GM12878 (cell line): ENCODE measurements around the gene ST8SIA1. TPM values are rescaled to one million over a fixed set of nuclear protein-coding genes. Genes with fewer than 3 reads are reported as not detected.

Source experiments
- ATAC-seq: fragments of 200-7000 bp; cut with Tn5 transposase; 3 replicates; pipeline ENCODE4 v1.9.1; 2020; ENCODE audit warnings: mild to moderate bottlenecking, moderate library complexity
- BruUV-seq: library from RNA; stranded (reverse); fragments of 400-500 nt; replicated peaks from 2 replicates; lab custom pipeline; 2021; lab: Mats Ljungman, UMichigan
- CTCF ChIA-PET: fragments of 300-600 bp; sonication (Branson Sonifier 250); formaldehyde crosslinking; extraction: SDS; loops from one replicate; lab custom pipeline; 2021; ENCODE audit warnings: inconsistent platforms; lab: Yijun Ruan, JAX
- POLR2A ChIA-PET: fragments of 350-600 bp; formaldehyde crosslinking; extraction: SDS; loops from one replicate; lab custom pipeline; 2021; ENCODE audit warnings: inconsistent platforms; lab: Charles Lee
- RAD21 ChIA-PET: fragments of 300-600 bp; sonication (Branson Sonifier 250); formaldehyde crosslinking; loops from one replicate; lab custom pipeline; 2023; ENCODE audit warnings: antibody characterized with exemption; ENCODE audit not compliant: unreplicated experiment; lab: Charles Lee
- SMC1A ChIA-PET: fragments of 300-600 bp; sonication (Branson Sonifier 250); formaldehyde crosslinking; loops from one replicate; lab custom pipeline; 2023; ENCODE audit not compliant: unreplicated experiment, uncharacterized antibody; lab: Charles Lee
- DNase-seq: peaks from one replicate; pipeline ENCODE4 v3.0.0-alpha.2; 2011; ENCODE audit warnings: low read depth, low spot score
- FAIRE-seq: peaks from 3 replicates; lab custom pipeline; 2011; peaks lifted over from hg19 to GRCh38; lab: Jason Lieb, UNC
- H2AFZ ChIP-seq: 2 replicates; pipeline ENCODE4 v1.6.0; 2011; ENCODE audit warnings: low read depth, low read length, control low read depth; ENCODE audit not compliant: control insufficient read depth
- H3K27ac ChIP-seq: 2 replicates; pipeline ENCODE4 v1.5.1; 2011; ENCODE audit warnings: control low read depth; ENCODE audit not compliant: control insufficient read depth, insufficient read depth
- H3K27me3 ChIP-seq, 2 experiments: replicated peaks in 1 of 2; 2 replicates each; pipeline versions ENCODE4 v1.6.0 to v1.6.1; 2011; ENCODE audit warnings: low read length in 1 of 2; ENCODE audit not compliant: control insufficient read depth in 2 of 2, insufficient read depth in 2 of 2
- H3K36me3 ChIP-seq, 2 experiments: 2 replicates each; pipeline ENCODE4 v1.5.1; 2011; ENCODE audit warnings: low read length in 1 of 2; ENCODE audit not compliant: control insufficient read depth in 2 of 2, insufficient read depth in 2 of 2
- H3K4me1 ChIP-seq: 2 replicates; pipeline ENCODE4 v1.6.1; 2011; ENCODE audit warnings: mild to moderate bottlenecking, low read length, moderate library complexity, mixed read lengths; ENCODE audit not compliant: control insufficient read depth, insufficient read depth
- H3K4me2 ChIP-seq: 2 replicates; pipeline ENCODE4 v1.6.0; 2011; ENCODE audit warnings: control low read depth; ENCODE audit not compliant: control insufficient read depth, insufficient read depth
- H3K4me3 ChIP-seq: fragments of 200-600 bp; sonication (generic); 2 replicates; pipeline ENCODE4 v1.5.1; 2016
- H3K79me2 ChIP-seq: 2 replicates; pipeline ENCODE4 v1.6.0; 2011; ENCODE audit warnings: low read length; ENCODE audit not compliant: control insufficient read depth, insufficient read depth
- H3K9ac ChIP-seq: 2 replicates; pipeline ENCODE4 v1.8.0; 2011; ENCODE audit warnings: low read length, control low read depth, mixed read lengths; ENCODE audit not compliant: control insufficient read depth, insufficient read depth
- H3K9me3 ChIP-seq: replicated peaks from 3 replicates; pipeline ENCODE4 v1.5.1; 2011; ENCODE audit warnings: mild to moderate bottlenecking, low read length; ENCODE audit not compliant: control insufficient read depth, insufficient read depth
- H4K20me1 ChIP-seq: 2 replicates; pipeline ENCODE4 v1.6.0; 2011; ENCODE audit not compliant: control insufficient read depth, insufficient read depth
- ATF3 ChIP-seq: IDR thresholded peaks from 2 replicates; pipeline ENCODE4 v1.6.1; 2011; ENCODE audit warnings: low read depth, mild to moderate bottlenecking, low read length, moderate library complexity, borderline replicate concordance; ENCODE audit errors: extremely low read depth
- BACH1 ChIP-seq: fragments of 450-650 bp; IDR thresholded peaks from 2 replicates; pipeline ENCODE4 v1.6.1; 2017; ENCODE audit warnings: mild to moderate bottlenecking, borderline replicate concordance
- CHD1 ChIP-seq: IDR thresholded peaks from 2 replicates; pipeline ENCODE4 v1.6.1; 2012; ENCODE audit warnings: low read depth, low read length, improper control_type of control experiment
- ELK1 ChIP-seq: IDR thresholded peaks from 2 replicates; pipeline ENCODE4 v1.6.1; 2012; ENCODE audit warnings: low read depth, low read length, improper control_type of control experiment
- FOXK2 ChIP-seq: fragments of 450-650 bp; IDR thresholded peaks from 2 replicates; pipeline ENCODE4 v1.6.1; 2017; ENCODE audit warnings: mild to moderate bottlenecking, moderate library complexity
- MEF2A ChIP-seq: IDR thresholded peaks from 2 replicates; pipeline ENCODE4 v1.6.1; 2011; ENCODE audit warnings: low read depth, mild to moderate bottlenecking, low read length, moderate library complexity; ENCODE audit not compliant: insufficient read depth
- MLLT1 ChIP-seq: fragments of 450-650 bp; IDR thresholded peaks from 2 replicates; pipeline ENCODE4 v1.6.1; 2016; ENCODE audit warnings: mild to moderate bottlenecking
- MYB ChIP-seq: fragments of 150-350 bp; IDR thresholded peaks from 2 replicates; pipeline ENCODE4 v1.6.1; 2014; ENCODE audit warnings: mild to moderate bottlenecking, low read depth, low read length, borderline replicate concordance
- NFIC ChIP-seq: IDR thresholded peaks from 2 replicates; pipeline ENCODE4 v1.6.1; 2012; ENCODE audit warnings: low read depth, mild to moderate bottlenecking, inconsistent platforms, low read length, moderate library complexity
- NR2F1 ChIP-seq: fragments of 450-650 bp; conservative IDR thresholded peaks from 2 replicates; pipeline ENCODE4 v1.6.1; 2017; ENCODE audit warnings: mild to moderate bottlenecking
- PAX5 ChIP-seq: IDR thresholded peaks from 2 replicates; pipeline ENCODE4 v1.6.1; 2011; ENCODE audit warnings: low read depth, low read length, borderline replicate concordance
- SMARCA5 ChIP-seq: fragments of 450-650 bp; IDR thresholded peaks from 2 replicates; pipeline ENCODE4 v1.6.1; 2017; ENCODE audit warnings: mild to moderate bottlenecking
- TCF3 ChIP-seq: IDR thresholded peaks from 2 replicates; pipeline ENCODE4 v1.6.1; 2012; ENCODE audit warnings: low read depth, mild to moderate bottlenecking, low read length, borderline replicate concordance; ENCODE audit not compliant: insufficient read depth
- ZBED1 ChIP-seq: IDR thresholded peaks from 2 replicates; pipeline ENCODE4 v1.6.1; 2016; ENCODE audit warnings: borderline replicate concordance
- ZBTB11 ChIP-seq: fragments of 450-650 bp; formaldehyde crosslinking; IDR thresholded peaks from 2 replicates; pipeline ENCODE4 v1.5.0; 2022; ENCODE audit warnings: mild to moderate bottlenecking, missing genetic modification characterization
- ZSCAN29 ChIP-seq: fragments of 450-650 bp; IDR thresholded peaks from 2 replicates; pipeline ENCODE4 v1.6.1; 2017; ENCODE audit warnings: mild to moderate bottlenecking, moderate library complexity
- WGBS: methylation state at CpG from one replicate; pipeline ENCODE4 v1.1.6; 2016; ENCODE audit warnings: low lambda C conversion rate; ENCODE audit not compliant: insufficient replicate concordance, insufficient coverage; ENCODE audit errors: missing lambda C conversion rate; 5-methylcytosine and 5-hydroxymethylcytosine counted together
- in situ Hi-C: fragments of 300-500 bp; cut with MboI; formaldehyde crosslinking; loops from 9 replicates; pipeline ENCODE4 v1.14.3; 2018; ENCODE audit warnings: mixed read lengths
- intact Hi-C: fragments of 100-400 bp; cut with micrococcal nuclease; formaldehyde crosslinking; loops from one replicate; pipeline ENCODE4 v1.14.2; 2022; ENCODE audit not compliant: unreplicated experiment
- polyA plus RNA-seq, 11 experiments: library from polyadenylated mRNA; depleted of rRNA in 4 of 11; unstranded in 6 of 11; stranded (reverse) in 5 of 11; fragments of >200 nt; fragmentation: Nextera tagmentation in 4 of 11; fragmentation: Illumina TruSeq in 1 of 11; extraction: Ambion mirVana in 4 of 11; extraction: Trizol in 1 of 11; gene quantifications; 1 replicate in 1 of 11; 2 replicates in 10 of 11; pipeline versions ENCODE4 v1.2.1 to v1.2.3, GENCODE V29; 2011 to 2016; ENCODE audit warnings: inconsistent platforms in 2 of 11, missing spikeins in 2 of 11, low read depth in 1 of 11
- total RNA-seq, 4 experiments: library from RNA; depleted of rRNA in 3 of 4; stranded (reverse); fragments of >200 nt in 3 of 4; fragmentation: Illumina TruSeq in 1 of 4; extraction: Trizol in 1 of 4; gene quantifications; 2 replicates each; pipeline versions ENCODE4 v1.2.1 to v1.2.3, GENCODE V29; 2013 to 2021

ST8SIA1 gene
- total and polyA plus RNA-seq, 10 of the 15 experiments (the other 5 are each of a cell fraction or from before 2014, with no cell fraction given): 0.23 to 0.35 (median 0.23) TPM; not detected in 7

DNA sequence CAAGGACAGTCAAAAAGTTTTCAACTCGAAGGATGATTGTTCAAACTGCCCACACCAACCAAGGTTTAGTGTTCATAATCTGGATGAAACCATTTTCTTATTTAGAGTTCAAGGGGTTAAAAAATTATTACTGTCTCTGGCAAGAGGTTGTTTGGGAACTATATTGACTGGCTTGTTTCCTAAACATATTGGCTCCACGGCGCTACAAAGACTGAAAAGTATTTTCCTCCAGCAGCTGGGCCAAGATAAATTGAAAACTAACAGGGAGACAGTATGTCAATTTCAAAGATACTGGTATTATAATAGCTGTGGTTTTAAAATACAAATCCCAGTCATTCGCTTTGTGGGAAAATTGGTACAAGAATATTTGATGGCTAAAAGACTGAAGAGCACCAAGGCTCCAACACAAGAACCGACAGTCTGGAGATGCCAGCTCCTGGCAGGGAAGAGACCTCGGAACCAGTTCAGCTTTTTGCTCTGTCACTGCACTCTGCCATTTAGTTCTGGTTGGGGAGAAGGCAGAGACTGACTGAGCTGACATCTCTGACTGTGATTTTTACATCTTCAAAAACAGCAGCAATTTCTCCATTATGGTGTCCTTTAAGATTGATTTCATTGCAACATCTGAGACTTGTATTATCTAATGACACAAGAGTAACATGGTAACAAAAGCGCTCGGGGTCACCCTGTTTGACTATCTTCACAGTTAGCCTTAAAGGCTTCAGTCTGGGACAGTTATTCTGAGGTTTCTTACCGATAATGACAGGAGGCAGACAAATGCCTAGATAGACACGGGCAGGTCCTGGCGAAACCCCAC lies 62.0 kb downstream of the ST8SIA1 start:
- Histone ChIP-seq H3K27me3 (no peaks in the 10 kb centered on the region), H4K20me1 (no peaks in the 10 kb centered on the region), H3K79me2 (no peaks in the 10 kb centered on the region), H3K9ac (no peak overlapping the region), H2AFZ (no peak overlapping the region), H3K36me3 (no peaks in the 10 kb centered on the region), H3K4me2 (no peak overlapping the region), H3K4me1 (no peaks in the 10 kb centered on the region), H3K9me3 (no peaks in the 10 kb centered on the region), H3K4me3 (no peak overlapping the region), H3K27ac (no peak overlapping the region)
- in situ Hi-C loops (no loop called here), intact Hi-C loops (no loop called here)
- ATAC-seq (no peak), FAIRE-seq (no peak), DNase-seq (no peak)
- WGBS: 27% methylated on average over 11 of the region's 11 CpGs
- POLR2A ChIA-PET: no interaction called here
- RAD21 ChIA-PET: no interaction called here
- no TSS peak for BruUV-seq
- SMC1A ChIA-PET: no interaction called here
- TF ChIP-seq ZSCAN29 (no peak), MYB (no peak), ZBED1 (no peak), ZBTB11 (CRISPR knock-in tag) (no peak), ELK1 (no peak), NR2F1 (no peak), TCF3 (no peak), SMARCA5 (no peak), ATF3 (no peak), NFIC (no peak), BACH1 (no peak), MLLT1 (no peak), FOXK2 (no peak), CHD1 (no peak), PAX5 (no peak), MEF2A (no peak)
- TF ChIP-seq, all 136 proteins: peak for 0
- CTCF ChIA-PET: interaction anchor here (1.6 kb wide), 1 partner anchor 10 kb away, joined by 3 read pairs; no protein-coding TSS in a partner anchor
